ENCODE measurements around the gene ZCCHC14. TPM values are rescaled to one million over a fixed set of nuclear protein-coding genes. Genes with fewer than 3 reads are reported as not detected.
"Not testable (repeated sequence)": the region's sequence is repeated elsewhere in the genome, so short reads cannot be mapped to it uniquely, and the experiment has no call there.

ZCCHC14 gene
- total RNA-seq, 2 experiments from 2014 or later = 4.6 to 5.9 TPM

- POLR2A ChIA-PET = no interaction called here
- intact Hi-C loops (cut with micrococcal nuclease) = loop anchor here (10.0 kb wide), 2 partner anchors 64 to 356 kb away; no protein-coding TSS in a partner anchor
- ATAC-seq (no peak), DNase-seq (no peak)
- no peaks in the 10 kb centered on the region for H3K9me3 Mint-ChIP-seq
- H3K27ac Mint-ChIP-seq = no peak overlapping the region
- TF ChIP-seq CTCF (IDR thresholded peaks at IDR 0.05) = no peak
- no peak overlapping the region for H3K4me3 Mint-ChIP-seq
- CTCF ChIA-PET = interaction anchor here (1.6 kb wide), 1 partner anchor 137 kb away, joined by 6 read pairs; no protein-coding TSS in a partner anchor
- no peaks in the 10 kb centered on the region for H3K36me3 Mint-ChIP-seq (ENCODE audit: low read depth)
- H3K4me1 Mint-ChIP-seq (ENCODE audit: low read depth) = peaks cover 19% of the 10 kb centered on the region
- peaks cover 8% of the 10 kb centered on the region for H3K27me3 Mint-ChIP-seq
These were observed 5.7 kb upstream of the ZCCHC14 start for GRCh38 chr16:87498324-87499188.

GRCh38 chr16:87497767-87498290 is 5.0 kb upstream of the ZCCHC14 start:
- H3K4me1 Mint-ChIP-seq (ENCODE audit: low read depth) = peaks cover 23% of the 10 kb centered on the region
- H3K27ac Mint-ChIP-seq; H3K4me3 Mint-ChIP-seq; H3K9me3 Mint-ChIP-seq; ATAC-seq; H3K27me3 Mint-ChIP-seq; DNase-seq; H3K36me3 Mint-ChIP-seq (ENCODE audit: low read depth); CTCF ChIA-PET: not testable (repeated sequence)
- POLR2A ChIA-PET = interaction anchor here (0.6 to 1.0 kb wide), 2 partner anchors 8 to 180 kb away, joined by 3 read pairs; partner anchors contain the start of gene C16orf95
- intact Hi-C loops (cut with micrococcal nuclease) = loop anchor here (10.0 kb wide), 2 partner anchors 63 to 357 kb away; no protein-coding TSS in a partner anchor

DNA sequence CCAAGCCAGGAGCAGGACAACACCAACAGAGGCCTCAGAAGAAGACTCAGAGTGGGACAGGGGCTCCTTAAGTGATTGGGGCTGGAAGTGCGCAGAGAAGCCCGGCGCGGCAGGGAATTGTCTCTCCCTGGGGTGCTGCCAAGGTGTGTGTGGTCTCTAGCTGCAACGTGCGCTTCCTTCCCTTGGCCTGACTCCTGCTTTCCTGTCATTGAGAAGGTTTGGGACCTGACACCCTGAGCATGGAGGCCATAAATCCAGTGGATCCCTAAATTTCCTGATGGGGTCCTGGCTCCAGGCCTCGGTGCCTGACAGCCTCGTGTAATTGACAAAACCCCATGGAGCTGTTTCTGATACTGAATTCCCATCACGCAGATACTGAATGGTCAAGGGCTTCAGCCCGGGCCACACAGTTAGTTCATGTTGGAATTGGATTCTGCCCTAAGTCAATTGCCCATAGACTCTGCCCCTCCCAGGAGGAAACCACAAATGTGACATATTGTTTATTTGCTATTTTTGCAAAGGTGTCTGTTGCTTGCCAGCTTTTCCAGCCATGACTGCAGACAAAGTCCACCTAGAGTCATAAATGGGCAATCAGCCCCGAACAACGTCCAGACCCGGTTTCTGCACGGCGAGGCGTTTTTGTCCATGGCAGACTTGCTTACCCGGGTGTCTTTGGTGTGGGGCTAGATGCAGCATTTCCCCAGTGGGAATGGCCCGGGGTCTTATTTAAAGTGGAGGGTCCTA is 4.4 kb upstream of the ZCCHC14 start:
- H3K27me3 Mint-ChIP-seq; DNase-seq; H3K9me3 Mint-ChIP-seq; CTCF ChIA-PET; H3K27ac Mint-ChIP-seq; H3K36me3 Mint-ChIP-seq (ENCODE audit: low read depth); ATAC-seq; H3K4me3 Mint-ChIP-seq: not testable (repeated sequence)
- H3K4me1 Mint-ChIP-seq (ENCODE audit: low read depth) = peaks cover 23% of the 10 kb centered on the region
- POLR2A ChIA-PET = interaction anchor here (0.6 to 1.0 kb wide), 3 partner anchors 8 to 1595 kb away, joined by 3 read pairs; partner anchors contain the start of gene C16orf95
- intact Hi-C loops (cut with micrococcal nuclease) = loop anchor here (10.0 kb wide), 2 partner anchors 62 to 358 kb away; no protein-coding TSS in a partner anchor

DNA sequence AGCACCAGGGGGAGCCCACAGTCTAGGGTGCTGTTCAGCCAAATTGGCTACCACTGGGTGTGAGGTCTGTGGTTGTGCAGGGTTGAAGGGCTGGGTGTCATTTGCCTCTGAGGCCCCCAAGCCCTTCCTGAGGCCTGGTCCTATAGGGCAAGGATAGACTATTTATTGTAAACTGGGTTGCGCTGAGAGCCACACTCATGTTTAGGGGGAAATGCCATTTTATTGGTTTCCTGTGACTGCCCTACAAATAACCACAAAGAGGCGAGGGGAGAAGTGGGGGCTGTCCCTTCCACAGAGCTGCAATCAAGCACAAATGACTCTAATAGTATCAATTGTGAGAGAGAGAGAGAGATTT is 3.6 kb upstream of the ZCCHC14 start:
- ChIA-PET POLR2A (interaction anchor here (0.7 kb wide), 1 partner anchor 1594 kb away, joined by 3 read pairs; no protein-coding TSS in a partner anchor), CTCF (no interaction called here)
- no peak for TF ChIP-seq CTCF (IDR thresholded peaks at IDR 0.05)
- Mint-ChIP-seq H3K4me1 (ENCODE audit: low read depth) (peaks cover 23% of the 10 kb centered on the region), H3K4me3 (no peak overlapping the region), H3K36me3 (ENCODE audit: low read depth) (peaks cover under 1% of the 10 kb centered on the region), H3K9me3 (no peaks in the 10 kb centered on the region), H3K27ac (no peak overlapping the region), H3K27me3 (peaks cover 8% of the 10 kb centered on the region)
- ATAC-seq (peak; percentile 26), DNase-seq (peak; percentile 75)
- intact Hi-C loops (cut with micrococcal nuclease) = loop anchor here (10.0 kb wide), 2 partner anchors 62 to 358 kb away; no protein-coding TSS in a partner anchor

DNA sequence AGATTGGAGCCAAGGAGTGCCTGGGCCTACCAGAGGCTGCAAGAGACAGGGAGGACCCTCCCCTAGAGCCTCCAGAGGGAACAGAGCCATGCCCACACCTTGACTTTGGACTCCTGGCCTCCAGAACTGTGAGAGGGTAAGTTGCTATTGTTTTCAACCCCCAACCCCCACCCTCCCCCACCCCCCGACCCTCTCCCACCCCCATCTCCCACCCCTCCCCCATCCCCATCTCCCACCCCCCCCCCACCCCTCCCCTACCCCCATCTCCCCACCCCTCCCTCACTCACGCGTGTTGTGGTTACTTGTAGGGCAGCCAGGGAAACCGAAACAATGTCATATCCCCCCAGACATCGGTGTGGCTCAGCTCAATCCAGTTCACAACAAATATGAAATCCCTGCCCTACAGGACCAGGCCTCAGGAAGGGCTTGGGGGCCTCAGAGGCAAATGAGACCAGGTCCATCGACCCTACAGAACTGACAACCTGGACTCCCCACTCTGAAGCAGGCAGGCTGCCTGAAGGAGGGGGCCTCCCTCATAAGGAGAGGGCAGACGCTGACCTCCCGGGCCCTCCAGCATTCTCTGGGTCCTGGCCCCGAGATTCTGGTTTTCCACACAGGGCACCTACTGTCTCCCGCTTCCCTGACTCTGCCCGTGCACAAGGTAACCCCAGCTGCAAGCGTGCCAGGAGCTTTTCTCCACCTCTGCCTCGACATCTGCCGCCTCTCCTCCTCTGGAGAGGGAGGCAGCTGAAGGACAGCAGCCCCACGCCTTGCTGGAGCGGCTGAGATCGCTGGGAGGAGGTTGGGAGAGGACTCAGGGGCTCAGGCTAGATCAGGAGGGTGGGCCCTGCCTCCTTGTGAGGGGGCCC is 3.0 kb upstream of the ZCCHC14 start:
- POLR2A ChIA-PET = no interaction called here
- no peaks in the 10 kb centered on the region for H3K9me3 Mint-ChIP-seq
- peaks cover 4% of the 10 kb centered on the region for H3K36me3 Mint-ChIP-seq (ENCODE audit: low read depth)
- CTCF ChIA-PET = no interaction called here
- DNase-seq (no peak), ATAC-seq (no peak)
- peaks cover 7% of the 10 kb centered on the region for H3K27me3 Mint-ChIP-seq
- H3K27ac Mint-ChIP-seq = no peak overlapping the region
- intact Hi-C loops (cut with micrococcal nuclease) = loop anchor here (10.0 kb wide), 2 partner anchors 61 to 359 kb away; no protein-coding TSS in a partner anchor
- H3K4me1 Mint-ChIP-seq (ENCODE audit: low read depth) = peaks cover 26% of the 10 kb centered on the region
- no peak overlapping the region for H3K4me3 Mint-ChIP-seq
- TF ChIP-seq CTCF (IDR thresholded peaks at IDR 0.05) = no peak

Data from activated CD8-positive, alpha-beta T cell treated with anti-CD3 and anti-CD28 coated beads for 36 hours (primary cell).